ENCODE data around the gene HMGN2. TPM values are rescaled to one million over a fixed set of nuclear protein-coding genes. Genes with fewer than 3 reads are reported as not detected.
A peak's percentile ranks its signal among the peaks of the same experiment; 100 is the strongest.
"Not testable (repeated sequence)": the region's sequence is repeated elsewhere in the genome, so short reads cannot be mapped to it uniquely, and the experiment has no call there.

HMGN2 gene
- total RNA-seq, 1 donor from 2014 or later: 964 TPM

- Histone ChIP-seq H4K20me1 (ENCODE audit: low read depth) (no peaks in the 10 kb centered on the region), H2AFZ (replicated peaks) (no peak overlapping the region), H3K4me2 (no peak overlapping the region), H3F3A (ENCODE audit: low read depth) (peaks cover 18% of the 10 kb centered on the region), H3K27me3 (no peaks in the 10 kb centered on the region), H3K79me2 (ENCODE audit: low read depth) (no peaks in the 10 kb centered on the region), H3K4me3 (no peak overlapping the region), H3K36me3 (no peaks in the 10 kb centered on the region), H3K9ac (no peak overlapping the region), H3K27ac (no peak overlapping the region), H3K9me3 (ENCODE audit: low read depth) (no peaks in the 10 kb centered on the region), H3K4me1 (peaks cover 2% of the 10 kb centered on the region)
- Mint-ChIP-seq H3K36me3 (no peaks in the 10 kb centered on the region), H3K9me3 (no peaks in the 10 kb centered on the region), H3K27ac (no peak overlapping the region), H3K4me1 (peaks cover 12% of the 10 kb centered on the region), H3K27me3 (ENCODE audit: insufficient read depth, low read depth) (peaks cover 13% of the 10 kb centered on the region), H3K4me3 (no peak overlapping the region)
- TF ChIP-seq EZH2phosphoT487 (IDR thresholded peaks at IDR 0.05): no peak
- no peak for TF ChIP-seq CTCF (IDR thresholded peaks at IDR 0.05)
- TF ChIP-seq EZH2 (IDR thresholded peaks at IDR 0.05): no peak
- no peak for DNase-seq (ENCODE audit: low spot score)
Observed at GRCh38 chr1:26496861-26497260, 24.6 kb downstream of the HMGN2 start.

GRCh38 chr1:26498894-26499293, 26.7 kb downstream of the HMGN2 start:
- H3K4me2 ChIP-seq: no peak overlapping the region

GRCh38 chr1:26500488-26501175, 28.4 kb downstream of the HMGN2 start:
- DNase-seq (ENCODE audit: low spot score): peak; percentile 89
- TF ChIP-seq EZH2phosphoT487 (IDR thresholded peaks at IDR 0.05) (peak; percentile 46), EZH2 (IDR thresholded peaks at IDR 0.05) (no peak), CTCF (IDR thresholded peaks at IDR 0.05) (peak; percentile 3)
- Histone ChIP-seq H3K9me3 (ENCODE audit: low read depth) (no peaks in the 10 kb centered on the region), H3K4me3 (peak overlapping the region; percentile 60), H3K36me3 (no peaks in the 10 kb centered on the region), H3K4me2 (peak overlapping the region; percentile 81), H3K27me3 (no peaks in the 10 kb centered on the region), H2AFZ (replicated peaks) (peak overlapping the region; percentile 92), H3K27ac (no peak overlapping the region), H4K20me1 (ENCODE audit: low read depth) (no peaks in the 10 kb centered on the region), H3K9ac (no peak overlapping the region), H3F3A (ENCODE audit: low read depth) (peaks cover 12% of the 10 kb centered on the region), H3K79me2 (ENCODE audit: low read depth) (no peaks in the 10 kb centered on the region), H3K4me1 (no peaks in the 10 kb centered on the region)
- Mint-ChIP-seq H3K36me3 (no peaks in the 10 kb centered on the region), H3K4me1 (peaks cover 12% of the 10 kb centered on the region), H3K27me3 (ENCODE audit: insufficient read depth, low read depth) (peaks cover 6% of the 10 kb centered on the region), H3K9me3 (no peaks in the 10 kb centered on the region), H3K4me3 (peak overlapping the region; percentile 86), H3K27ac (no peak overlapping the region)

More at GRCh38 chr1:26498894-26499293, 26.7 kb downstream of the HMGN2 start:
- Histone ChIP-seq H4K20me1 (ENCODE audit: low read depth) (no peaks in the 10 kb centered on the region), H3K79me2 (ENCODE audit: low read depth) (no peaks in the 10 kb centered on the region), H3K4me3 (no peak overlapping the region), H2AFZ (replicated peaks) (no peak overlapping the region), H3K36me3 (no peaks in the 10 kb centered on the region), H3F3A (ENCODE audit: low read depth) (peaks cover 12% of the 10 kb centered on the region), H3K27me3 (no peaks in the 10 kb centered on the region), H3K9me3 (ENCODE audit: low read depth) (no peaks in the 10 kb centered on the region), H3K9ac (no peak overlapping the region), H3K27ac (no peak overlapping the region), H3K4me1 (no peaks in the 10 kb centered on the region)
- Mint-ChIP-seq H3K36me3 (no peaks in the 10 kb centered on the region), H3K27me3 (ENCODE audit: insufficient read depth, low read depth) (peaks cover 11% of the 10 kb centered on the region), H3K4me3 (peak overlapping the region; percentile 41), H3K9me3 (no peaks in the 10 kb centered on the region), H3K27ac (no peak overlapping the region), H3K4me1 (peaks cover 13% of the 10 kb centered on the region)
- no peak for TF ChIP-seq EZH2 (IDR thresholded peaks at IDR 0.05)
- no peak for TF ChIP-seq CTCF (IDR thresholded peaks at IDR 0.05)
- no peak for TF ChIP-seq EZH2phosphoT487 (IDR thresholded peaks at IDR 0.05)
- no peak for DNase-seq (ENCODE audit: low spot score)

- not testable (repeated sequence) for H3F3A ChIP-seq (ENCODE audit: low read depth); H3K4me2 ChIP-seq; H3K9me3 ChIP-seq (ENCODE audit: low read depth); H4K20me1 ChIP-seq (ENCODE audit: low read depth); H3K4me1 Mint-ChIP-seq; H3K79me2 ChIP-seq (ENCODE audit: low read depth); H3K27me3 Mint-ChIP-seq (ENCODE audit: insufficient read depth, low read depth); H2AFZ ChIP-seq (replicated peaks); H3K27ac Mint-ChIP-seq; H3K4me1 ChIP-seq; H3K36me3 Mint-ChIP-seq; H3K9ac ChIP-seq; DNase-seq (ENCODE audit: low spot score); H3K9me3 Mint-ChIP-seq; H3K27ac ChIP-seq; H3K27me3 ChIP-seq; H3K4me3 Mint-ChIP-seq; H3K4me3 ChIP-seq; H3K36me3 ChIP-seq
Observed at GRCh38 chr1:26510711-26511110, 38.5 kb downstream of the HMGN2 start.

GRCh38 chr1:26515836-26516235, 43.6 kb downstream of the HMGN2 start:
- not testable (repeated sequence) for H3K9me3 ChIP-seq (ENCODE audit: low read depth); H3K36me3 ChIP-seq; H3K4me1 ChIP-seq; H4K20me1 ChIP-seq (ENCODE audit: low read depth); H3K36me3 Mint-ChIP-seq; H3K27me3 Mint-ChIP-seq (ENCODE audit: insufficient read depth, low read depth); H3K27ac Mint-ChIP-seq; H3K79me2 ChIP-seq (ENCODE audit: low read depth); H3K4me2 ChIP-seq; H3K9me3 Mint-ChIP-seq; H3K9ac ChIP-seq; H3F3A ChIP-seq (ENCODE audit: low read depth); H3K4me1 Mint-ChIP-seq; DNase-seq (ENCODE audit: low spot score); H3K4me3 ChIP-seq; H3K27ac ChIP-seq; H3K4me3 Mint-ChIP-seq; H3K27me3 ChIP-seq; H2AFZ ChIP-seq (replicated peaks)

Measured in neural progenitor cell (in vitro differentiated cells).